D721Med (cell line): ENCODE data around the gene PRAF2.

ENCODE experiments used
- DNase-seq: peaks from one replicate; pipeline ENCODE4 v3.0.0; 2011; ENCODE audit warnings: low spot score; ENCODE audit not compliant: insufficient read length
- FAIRE-seq: peaks from 2 replicates; lab custom pipeline; 2011; peaks lifted over from hg19 to GRCh38; lab: Jason Lieb, UNC
- TF ChIP-seq, protein P1 (sequence below): IDR thresholded peaks from 2 replicates; pipeline ENCODE4 v1.5.1; 2012; ENCODE audit warnings: mild to moderate bottlenecking, control low read depth; ENCODE audit not compliant: insufficient read depth; ENCODE audit errors: missing control alignments

PRAF2 gene, protein sequence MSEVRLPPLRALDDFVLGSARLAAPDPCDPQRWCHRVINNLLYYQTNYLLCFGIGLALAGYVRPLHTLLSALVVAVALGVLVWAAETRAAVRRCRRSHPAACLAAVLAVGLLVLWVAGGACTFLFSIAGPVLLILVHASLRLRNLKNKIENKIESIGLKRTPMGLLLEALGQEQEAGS

DNA sequence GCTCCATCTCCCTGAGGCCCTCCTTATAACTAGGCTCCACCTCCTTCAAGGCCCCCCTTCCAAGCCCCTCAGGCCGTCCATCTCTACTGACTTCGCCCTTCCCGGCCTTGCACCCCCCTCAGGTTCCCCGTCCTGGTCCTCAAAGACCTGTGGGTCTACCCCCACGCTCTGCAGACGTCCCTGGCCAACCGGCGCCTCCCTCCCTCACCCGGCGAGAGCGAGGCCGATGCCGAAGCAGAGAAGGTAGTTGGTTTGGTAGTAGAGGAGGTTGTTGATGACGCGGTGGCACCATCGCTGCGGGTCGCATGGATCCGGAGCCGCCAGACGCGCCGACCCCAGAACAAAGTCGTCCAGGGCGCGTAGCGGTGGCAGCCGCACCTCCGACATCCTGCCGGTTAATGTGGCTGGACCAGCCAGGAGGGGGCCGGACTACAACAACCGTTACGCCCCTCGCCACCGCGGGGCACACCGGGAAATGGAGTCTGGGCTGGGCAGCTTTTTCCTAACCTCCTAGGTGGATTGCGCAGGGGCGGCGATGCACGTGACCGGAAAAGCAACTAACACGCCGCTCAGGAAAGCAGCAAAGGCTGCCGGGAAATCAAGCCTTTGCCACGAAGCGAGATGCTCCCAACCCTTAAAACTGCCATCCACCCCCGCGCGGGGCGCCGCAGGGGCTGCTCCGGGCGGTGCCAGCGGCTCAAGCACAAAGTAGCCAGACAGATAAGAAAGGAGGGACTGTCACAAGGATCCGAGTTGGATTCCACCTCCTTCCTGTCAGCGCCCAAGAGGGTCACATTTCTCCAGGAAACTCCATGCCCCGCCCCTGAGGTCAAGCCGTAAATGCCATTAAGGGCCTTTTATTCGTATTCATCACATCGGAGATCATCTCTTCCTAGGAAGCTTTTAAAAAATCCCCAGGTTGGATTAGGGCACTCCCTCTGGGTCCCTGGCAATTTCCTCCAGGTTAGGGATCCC lies at the start of gene PRAF2:
Gene PRAF2, minus strand, starts transcription at position 402 of the 975 bp plus-strand sequence. Its CDS starts 15 bp downstream, at position 387.
- peak; percentile 84 for FAIRE-seq
- TF ChIP-seq, protein P1, sequence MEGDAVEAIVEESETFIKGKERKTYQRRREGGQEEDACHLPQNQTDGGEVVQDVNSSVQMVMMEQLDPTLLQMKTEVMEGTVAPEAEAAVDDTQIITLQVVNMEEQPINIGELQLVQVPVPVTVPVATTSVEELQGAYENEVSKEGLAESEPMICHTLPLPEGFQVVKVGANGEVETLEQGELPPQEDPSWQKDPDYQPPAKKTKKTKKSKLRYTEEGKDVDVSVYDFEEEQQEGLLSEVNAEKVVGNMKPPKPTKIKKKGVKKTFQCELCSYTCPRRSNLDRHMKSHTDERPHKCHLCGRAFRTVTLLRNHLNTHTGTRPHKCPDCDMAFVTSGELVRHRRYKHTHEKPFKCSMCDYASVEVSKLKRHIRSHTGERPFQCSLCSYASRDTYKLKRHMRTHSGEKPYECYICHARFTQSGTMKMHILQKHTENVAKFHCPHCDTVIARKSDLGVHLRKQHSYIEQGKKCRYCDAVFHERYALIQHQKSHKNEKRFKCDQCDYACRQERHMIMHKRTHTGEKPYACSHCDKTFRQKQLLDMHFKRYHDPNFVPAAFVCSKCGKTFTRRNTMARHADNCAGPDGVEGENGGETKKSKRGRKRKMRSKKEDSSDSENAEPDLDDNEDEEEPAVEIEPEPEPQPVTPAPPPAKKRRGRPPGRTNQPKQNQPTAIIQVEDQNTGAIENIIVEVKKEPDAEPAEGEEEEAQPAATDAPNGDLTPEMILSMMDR, result no peak

DNA sequence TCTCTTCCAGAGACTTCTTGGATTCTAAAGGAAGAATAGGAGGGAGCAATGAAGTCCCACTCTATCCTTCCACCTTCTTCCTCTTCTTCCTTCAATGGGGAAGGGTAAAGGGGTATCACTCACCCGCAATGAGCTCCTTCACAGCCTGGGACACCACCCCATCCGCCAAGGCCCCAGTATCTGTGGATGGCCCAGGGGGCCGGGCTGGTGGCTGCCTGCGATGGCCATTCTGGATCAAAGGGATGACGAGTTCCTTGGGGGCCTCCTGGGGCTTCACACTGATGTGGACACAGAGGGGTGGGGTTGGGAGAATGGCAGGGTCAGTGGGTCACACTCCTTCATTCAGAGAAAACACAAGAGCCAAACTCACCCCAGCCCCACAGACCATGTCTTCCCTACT lies 48.7 kb upstream of the PRAF2 start:
- TF ChIP-seq, protein P1, result no peak
- FAIRE-seq, result no peak
- no peak for DNase-seq

More for the DNA sequence above, at the start of gene PRAF2:
- peak; percentile 92 for DNase-seq

DNA sequence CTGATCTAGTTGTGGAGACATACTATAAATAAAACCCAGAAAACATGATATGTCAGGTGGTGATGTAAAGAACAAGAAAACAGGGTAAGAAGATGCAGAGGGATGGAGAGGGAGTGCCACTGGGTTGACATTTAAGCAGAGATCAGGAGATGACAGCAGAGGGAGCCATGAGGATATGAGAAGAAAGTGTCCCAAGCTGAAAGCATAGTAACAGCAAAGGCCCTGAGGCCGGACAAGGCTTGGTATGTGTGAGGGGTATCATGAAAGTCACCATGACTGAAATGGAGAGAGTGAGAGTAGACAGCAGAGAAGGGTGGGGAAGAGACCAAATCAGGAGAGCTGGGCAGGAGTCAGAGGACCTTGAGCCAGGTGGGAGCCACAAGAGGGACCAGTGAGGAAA lies 46.3 kb upstream of the PRAF2 start:
- no peak for DNase-seq
- FAIRE-seq, result no peak
- TF ChIP-seq, protein P1, result no peak

DNA sequence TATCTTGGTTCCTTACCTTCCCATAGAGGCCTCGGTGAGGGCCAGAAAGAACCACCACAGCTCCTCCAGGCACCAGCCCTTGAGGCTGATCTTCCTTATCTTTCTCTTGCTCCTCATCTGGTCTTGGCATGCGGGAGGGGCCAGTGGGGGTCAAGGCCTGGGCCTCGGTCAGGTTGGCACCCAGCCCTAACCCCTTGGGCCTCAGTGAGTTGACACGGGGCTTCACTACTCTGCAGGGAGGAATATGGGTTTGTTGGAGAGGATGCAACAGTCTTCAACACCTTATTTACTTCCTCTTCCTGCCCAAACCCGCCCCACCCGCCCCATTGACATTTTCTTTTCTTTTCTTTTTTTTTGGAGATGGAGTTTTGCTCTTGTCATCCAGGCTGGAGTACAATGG lies 43.8 kb upstream of the PRAF2 start:
- no peak for FAIRE-seq

DNA sequence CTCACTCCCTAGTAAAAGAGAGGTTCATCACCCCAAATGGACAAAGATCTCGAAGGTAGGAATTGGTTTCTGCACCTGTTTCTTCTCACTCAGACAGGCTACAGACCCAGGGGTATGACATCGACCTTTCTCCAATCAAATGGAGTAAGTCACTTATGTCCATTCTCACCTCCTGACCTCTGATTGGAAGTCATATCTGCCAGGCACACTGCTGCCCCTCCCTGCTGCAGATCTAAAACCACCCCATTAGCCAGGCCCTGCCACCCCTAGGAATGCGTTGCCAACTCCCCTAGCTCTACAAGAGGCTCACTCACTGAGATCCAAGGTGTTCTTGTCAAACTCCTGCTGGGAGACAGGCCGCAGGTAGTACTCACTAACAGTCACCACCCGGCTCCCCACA lies 42.9 kb upstream of the PRAF2 start:
- DNase-seq (no peak), FAIRE-seq (no peak)
- TF ChIP-seq, protein P1, result no peak

More for the DNA sequence above, 43.8 kb upstream of the PRAF2 start:
- TF ChIP-seq, protein P1, result no peak
- DNase-seq, result no peak

DNA sequence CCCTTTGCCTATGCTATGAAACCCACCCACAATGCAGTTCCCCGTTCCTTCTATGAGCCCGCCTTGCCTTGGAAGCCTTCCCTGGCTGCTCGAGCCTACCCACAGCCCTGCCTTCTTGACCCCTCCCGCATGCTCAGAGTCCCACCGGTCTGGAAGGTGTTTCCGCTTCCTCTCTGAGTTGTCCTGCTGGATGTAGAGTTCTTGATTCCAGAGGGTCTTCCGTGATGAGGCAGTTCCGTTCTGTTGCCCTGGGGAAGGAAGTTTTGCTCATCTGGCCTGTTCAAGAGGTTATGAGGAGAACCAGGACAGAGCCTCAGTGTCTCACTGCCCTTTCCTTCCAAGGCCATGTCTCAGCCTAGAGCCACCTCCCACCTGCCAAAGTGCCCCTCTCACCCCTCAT lies 42.3 kb upstream of the PRAF2 start:
- no peak for FAIRE-seq
- TF ChIP-seq, protein P1, result no peak

More for the DNA sequence above, 42.3 kb upstream of the PRAF2 start:
- no peak for DNase-seq
